ENCODE data around the gene AGTR2. TPM values are rescaled to one million over a fixed set of nuclear protein-coding genes. Genes with fewer than 3 reads are reported as not detected.
"Not testable (repeated sequence)": the region's sequence is repeated elsewhere in the genome, so short reads cannot be mapped to it uniquely, and the experiment has no call there.

Gene AGTR2, protein sequence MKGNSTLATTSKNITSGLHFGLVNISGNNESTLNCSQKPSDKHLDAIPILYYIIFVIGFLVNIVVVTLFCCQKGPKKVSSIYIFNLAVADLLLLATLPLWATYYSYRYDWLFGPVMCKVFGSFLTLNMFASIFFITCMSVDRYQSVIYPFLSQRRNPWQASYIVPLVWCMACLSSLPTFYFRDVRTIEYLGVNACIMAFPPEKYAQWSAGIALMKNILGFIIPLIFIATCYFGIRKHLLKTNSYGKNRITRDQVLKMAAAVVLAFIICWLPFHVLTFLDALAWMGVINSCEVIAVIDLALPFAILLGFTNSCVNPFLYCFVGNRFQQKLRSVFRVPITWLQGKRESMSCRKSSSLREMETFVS
- not detected in 2 replicates for total RNA-seq
- long read RNA-seq = 0 reads

DNA sequence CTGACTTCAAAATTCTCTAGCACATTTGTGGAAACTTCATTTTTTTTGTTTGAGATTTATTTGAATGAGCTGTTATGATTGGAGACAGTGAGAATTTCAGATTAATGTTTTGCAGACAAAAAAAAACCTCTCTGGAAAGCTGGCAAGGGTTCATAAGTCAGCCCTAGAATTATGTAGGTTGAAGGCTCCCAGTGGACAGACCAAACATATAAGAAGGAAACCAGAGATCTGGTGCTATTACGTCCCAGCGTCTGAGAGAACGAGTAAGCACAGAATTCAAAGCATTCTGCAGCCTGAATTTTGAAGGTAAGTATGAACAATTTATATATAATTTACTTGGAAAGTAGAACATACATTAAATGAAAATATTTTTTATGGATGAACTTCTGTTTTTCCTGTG lies at the start of gene AGTR2:
AGTR2 (plus strand) TSS at position 234 of the 400 bp plus-strand sequence. CDS start 1,537 bp downstream, outside the sequence.
- TF ChIP-seq, protein P1, sequence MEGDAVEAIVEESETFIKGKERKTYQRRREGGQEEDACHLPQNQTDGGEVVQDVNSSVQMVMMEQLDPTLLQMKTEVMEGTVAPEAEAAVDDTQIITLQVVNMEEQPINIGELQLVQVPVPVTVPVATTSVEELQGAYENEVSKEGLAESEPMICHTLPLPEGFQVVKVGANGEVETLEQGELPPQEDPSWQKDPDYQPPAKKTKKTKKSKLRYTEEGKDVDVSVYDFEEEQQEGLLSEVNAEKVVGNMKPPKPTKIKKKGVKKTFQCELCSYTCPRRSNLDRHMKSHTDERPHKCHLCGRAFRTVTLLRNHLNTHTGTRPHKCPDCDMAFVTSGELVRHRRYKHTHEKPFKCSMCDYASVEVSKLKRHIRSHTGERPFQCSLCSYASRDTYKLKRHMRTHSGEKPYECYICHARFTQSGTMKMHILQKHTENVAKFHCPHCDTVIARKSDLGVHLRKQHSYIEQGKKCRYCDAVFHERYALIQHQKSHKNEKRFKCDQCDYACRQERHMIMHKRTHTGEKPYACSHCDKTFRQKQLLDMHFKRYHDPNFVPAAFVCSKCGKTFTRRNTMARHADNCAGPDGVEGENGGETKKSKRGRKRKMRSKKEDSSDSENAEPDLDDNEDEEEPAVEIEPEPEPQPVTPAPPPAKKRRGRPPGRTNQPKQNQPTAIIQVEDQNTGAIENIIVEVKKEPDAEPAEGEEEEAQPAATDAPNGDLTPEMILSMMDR (IDR thresholded peaks at IDR 0.05) = no peak
- Mint-ChIP-seq H3K27me3 (ENCODE audit: unreplicated experiment) (no peaks in the 10 kb centered on the region), H3K9me3 (ENCODE audit: unreplicated experiment) (no peaks in the 10 kb centered on the region), H3K4me3 (ENCODE audit: unreplicated experiment) (no peak within 1 kb of the TSS), H3K27ac (ENCODE audit: unreplicated experiment) (no peak within 1 kb of the TSS), H3K36me3 (ENCODE audit: unreplicated experiment) (no peaks in the 10 kb centered on the region), H3K4me1 (ENCODE audit: unreplicated experiment) (no peaks in the 10 kb centered on the region)
- no peak for DNase-seq (ENCODE audit: extremely low spot score, unreplicated experiment)

DNA sequence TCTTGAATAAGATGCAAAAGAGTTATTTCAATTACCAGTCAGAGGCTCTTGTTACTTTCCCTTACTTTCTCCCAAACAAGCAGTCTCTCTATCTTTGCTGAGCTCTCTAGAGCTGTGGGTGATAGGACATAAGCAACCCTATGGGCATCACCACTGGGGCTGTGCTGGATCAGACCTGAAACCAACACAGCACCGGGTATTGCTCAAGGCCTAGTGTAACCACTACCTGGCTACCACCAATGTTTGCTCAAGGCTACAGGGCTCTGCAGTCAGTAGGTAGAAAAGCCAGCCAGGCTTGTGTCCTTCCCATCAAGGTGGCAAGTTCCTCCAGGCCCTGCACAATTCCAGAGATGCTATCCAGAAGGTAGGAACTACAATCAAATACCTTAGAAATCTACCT lies 35.3 kb upstream of the AGTR2 start:
- no peaks in the 10 kb centered on the region for H3K36me3 Mint-ChIP-seq (ENCODE audit: unreplicated experiment)
- peaks cover 4% of the 10 kb centered on the region for H3K9me3 Mint-ChIP-seq (ENCODE audit: unreplicated experiment)
- H3K4me3 Mint-ChIP-seq (ENCODE audit: unreplicated experiment) = no peak overlapping the region
- H3K27ac Mint-ChIP-seq (ENCODE audit: unreplicated experiment) = no peak overlapping the region
- no peak for DNase-seq (ENCODE audit: extremely low spot score, unreplicated experiment)
- TF ChIP-seq, protein P1 (IDR thresholded peaks at IDR 0.05) = no peak
- no peaks in the 10 kb centered on the region for H3K27me3 Mint-ChIP-seq (ENCODE audit: unreplicated experiment)
- no peaks in the 10 kb centered on the region for H3K4me1 Mint-ChIP-seq (ENCODE audit: unreplicated experiment)

DNA sequence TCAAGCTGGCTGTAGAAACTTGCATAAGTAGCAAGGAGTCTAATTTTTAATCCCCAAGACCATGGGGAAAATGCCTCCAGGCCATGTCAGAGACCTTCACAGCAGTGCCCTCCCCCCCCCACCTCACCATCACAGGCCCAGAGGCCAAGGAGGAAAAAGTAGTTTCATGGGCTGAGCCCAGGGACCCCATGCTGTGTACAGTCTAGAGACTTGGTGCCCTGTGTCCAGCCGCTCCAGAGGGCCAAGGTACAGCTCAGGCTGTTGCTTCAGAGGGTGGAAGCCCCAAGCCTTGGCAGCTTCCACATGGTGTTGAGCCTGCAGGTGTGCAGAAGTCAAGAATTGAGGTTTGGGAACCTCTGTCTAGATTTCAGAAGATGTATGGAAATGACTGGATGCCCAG lies 29.3 kb upstream of the AGTR2 start:
- H3K4me3 Mint-ChIP-seq (ENCODE audit: unreplicated experiment); H3K9me3 Mint-ChIP-seq (ENCODE audit: unreplicated experiment); H3K4me1 Mint-ChIP-seq (ENCODE audit: unreplicated experiment); H3K27ac Mint-ChIP-seq (ENCODE audit: unreplicated experiment); H3K36me3 Mint-ChIP-seq (ENCODE audit: unreplicated experiment); H3K27me3 Mint-ChIP-seq (ENCODE audit: unreplicated experiment): not testable (repeated sequence)
- DNase-seq (ENCODE audit: extremely low spot score, unreplicated experiment) = peak; percentile 71

DNA sequence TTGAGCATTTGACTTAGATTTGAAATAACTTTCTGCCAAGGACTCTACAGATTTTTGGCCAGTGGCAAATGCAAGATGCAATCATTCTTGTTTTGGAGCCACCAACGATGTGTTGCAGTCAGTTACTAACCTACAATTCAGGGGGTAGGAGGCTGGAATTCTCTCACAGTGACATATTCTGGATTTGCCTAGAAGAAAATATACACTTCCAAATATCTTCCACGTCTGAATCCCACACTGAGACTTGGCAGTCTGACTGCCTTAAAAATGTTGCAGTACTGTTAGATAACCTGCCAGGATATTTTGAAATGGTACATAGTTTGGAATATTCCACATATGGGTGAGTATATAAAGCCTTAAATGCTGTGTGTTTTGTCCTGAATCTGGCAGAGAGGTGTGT lies 27.6 kb upstream of the AGTR2 start:
- H3K4me3 Mint-ChIP-seq (ENCODE audit: unreplicated experiment) = no peak overlapping the region
- no peaks in the 10 kb centered on the region for H3K36me3 Mint-ChIP-seq (ENCODE audit: unreplicated experiment)
- H3K9me3 Mint-ChIP-seq (ENCODE audit: unreplicated experiment) = no peaks in the 10 kb centered on the region
- H3K27ac Mint-ChIP-seq (ENCODE audit: unreplicated experiment) = no peak overlapping the region
- no peak for DNase-seq (ENCODE audit: extremely low spot score, unreplicated experiment)
- TF ChIP-seq, protein P1 (IDR thresholded peaks at IDR 0.05) = no peak
- H3K4me1 Mint-ChIP-seq (ENCODE audit: unreplicated experiment) = no peaks in the 10 kb centered on the region
- no peaks in the 10 kb centered on the region for H3K27me3 Mint-ChIP-seq (ENCODE audit: unreplicated experiment)

DNA sequence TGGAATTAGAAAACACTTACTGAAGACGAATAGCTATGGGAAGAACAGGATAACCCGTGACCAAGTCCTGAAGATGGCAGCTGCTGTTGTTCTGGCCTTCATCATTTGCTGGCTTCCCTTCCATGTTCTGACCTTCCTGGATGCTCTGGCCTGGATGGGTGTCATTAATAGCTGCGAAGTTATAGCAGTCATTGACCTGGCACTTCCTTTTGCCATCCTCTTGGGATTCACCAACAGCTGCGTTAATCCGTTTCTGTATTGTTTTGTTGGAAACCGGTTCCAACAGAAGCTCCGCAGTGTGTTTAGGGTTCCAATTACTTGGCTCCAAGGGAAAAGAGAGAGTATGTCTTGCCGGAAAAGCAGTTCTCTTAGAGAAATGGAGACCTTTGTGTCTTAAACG lies 2.4 kb downstream of the AGTR2 start:
- H3K27ac Mint-ChIP-seq (ENCODE audit: unreplicated experiment) = no peak overlapping the region
- H3K9me3 Mint-ChIP-seq (ENCODE audit: unreplicated experiment) = no peaks in the 10 kb centered on the region
- TF ChIP-seq, protein P1 (IDR thresholded peaks at IDR 0.05) = no peak
- no peaks in the 10 kb centered on the region for H3K27me3 Mint-ChIP-seq (ENCODE audit: unreplicated experiment)
- no peak overlapping the region for H3K4me3 Mint-ChIP-seq (ENCODE audit: unreplicated experiment)
- H3K4me1 Mint-ChIP-seq (ENCODE audit: unreplicated experiment) = no peaks in the 10 kb centered on the region
- DNase-seq (ENCODE audit: extremely low spot score, unreplicated experiment) = no peak
- no peaks in the 10 kb centered on the region for H3K36me3 Mint-ChIP-seq (ENCODE audit: unreplicated experiment)
